GM10248 (cell line): Measurements from ENCODE around the gene SSBP3.

Experiments used
- CTCF ChIA-PET: fragments of 300-600 bp; sonication (Branson Sonifier 250); formaldehyde crosslinking; extraction: SDS; loops from one replicate; lab custom pipeline; 2021; ENCODE audit warnings: antibody characterized with exemption; lab: Yijun Ruan, JAX
- POLR2A ChIA-PET: fragments of 350-650 bp; sonication (Branson Sonifier 250); formaldehyde crosslinking; extraction: SDS; loops from one replicate; lab custom pipeline; 2020; ENCODE audit warnings: antibody characterized with exemption; lab: Yijun Ruan, JAX
- DNase-seq: peaks from one replicate; pipeline ENCODE4 v3.0.0; 2012; ENCODE audit errors: extremely low spot score
- TF ChIP-seq, protein P1 (sequence below): IDR thresholded peaks from 2 replicates; pipeline ENCODE4 v1.5.1; 2012; ENCODE audit warnings: mild to moderate bottlenecking, low read depth; ENCODE audit errors: extremely low read depth, missing control alignments, control extremely low read depth

Gene SSBP3

DNA sequence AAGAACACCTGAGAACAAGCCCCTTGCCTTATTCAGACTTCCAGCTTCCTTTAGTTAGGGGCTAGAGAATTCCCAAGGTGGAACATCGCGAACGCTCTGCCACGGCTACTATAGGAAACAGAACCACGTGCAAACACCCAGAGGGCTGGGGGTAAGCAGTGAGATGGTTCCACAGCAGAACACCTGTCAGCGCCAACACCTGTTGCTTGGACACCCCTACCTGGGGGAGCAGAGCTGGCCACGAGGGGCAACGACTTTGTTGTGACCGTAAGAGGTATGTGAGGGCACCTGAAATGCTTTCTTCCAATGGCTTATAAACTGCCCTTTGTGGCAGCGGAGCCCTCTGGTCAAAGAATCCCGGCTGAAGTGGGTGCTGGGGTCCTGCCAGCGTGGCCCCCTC is 155.5 kb downstream of the SSBP3 start:
- no peak for DNase-seq
- ChIA-PET POLR2A (no interaction called here), CTCF (no interaction called here)
- TF ChIP-seq, protein P1, sequence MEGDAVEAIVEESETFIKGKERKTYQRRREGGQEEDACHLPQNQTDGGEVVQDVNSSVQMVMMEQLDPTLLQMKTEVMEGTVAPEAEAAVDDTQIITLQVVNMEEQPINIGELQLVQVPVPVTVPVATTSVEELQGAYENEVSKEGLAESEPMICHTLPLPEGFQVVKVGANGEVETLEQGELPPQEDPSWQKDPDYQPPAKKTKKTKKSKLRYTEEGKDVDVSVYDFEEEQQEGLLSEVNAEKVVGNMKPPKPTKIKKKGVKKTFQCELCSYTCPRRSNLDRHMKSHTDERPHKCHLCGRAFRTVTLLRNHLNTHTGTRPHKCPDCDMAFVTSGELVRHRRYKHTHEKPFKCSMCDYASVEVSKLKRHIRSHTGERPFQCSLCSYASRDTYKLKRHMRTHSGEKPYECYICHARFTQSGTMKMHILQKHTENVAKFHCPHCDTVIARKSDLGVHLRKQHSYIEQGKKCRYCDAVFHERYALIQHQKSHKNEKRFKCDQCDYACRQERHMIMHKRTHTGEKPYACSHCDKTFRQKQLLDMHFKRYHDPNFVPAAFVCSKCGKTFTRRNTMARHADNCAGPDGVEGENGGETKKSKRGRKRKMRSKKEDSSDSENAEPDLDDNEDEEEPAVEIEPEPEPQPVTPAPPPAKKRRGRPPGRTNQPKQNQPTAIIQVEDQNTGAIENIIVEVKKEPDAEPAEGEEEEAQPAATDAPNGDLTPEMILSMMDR, result no peak

DNA sequence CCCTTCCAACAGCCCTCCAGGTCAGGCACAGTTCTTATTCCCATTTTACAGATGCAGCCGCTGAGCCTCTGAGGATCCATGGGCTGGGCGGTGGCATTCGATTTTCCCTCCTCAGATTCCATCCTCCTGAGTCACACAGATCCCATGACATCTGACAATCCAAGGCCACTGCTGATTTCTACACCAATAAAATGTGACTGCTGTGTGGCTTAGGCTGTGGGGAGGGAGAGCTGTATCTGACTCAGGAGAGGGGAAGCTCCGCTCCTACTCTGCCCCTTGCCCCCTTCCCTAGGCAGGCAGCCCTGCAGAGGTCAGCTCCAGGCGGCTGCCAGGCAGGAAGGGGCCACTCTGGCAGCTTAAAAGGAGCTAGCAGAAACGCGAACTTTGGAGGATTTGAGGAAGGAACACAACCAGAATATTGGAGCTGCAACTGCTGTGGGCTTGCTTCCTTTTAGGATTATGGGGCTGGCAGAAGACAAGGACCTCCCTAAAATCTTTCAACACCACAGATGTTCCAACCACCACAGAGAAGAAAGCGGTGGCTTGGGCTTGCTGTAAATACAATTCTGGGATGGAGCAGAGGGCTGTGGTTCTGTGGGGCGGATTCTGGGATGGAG is 156.3 kb downstream of the SSBP3 start:
- ChIA-PET CTCF (no interaction called here), POLR2A (no interaction called here)
- DNase-seq, result no peak
- TF ChIP-seq, protein P1, result no peak

DNA sequence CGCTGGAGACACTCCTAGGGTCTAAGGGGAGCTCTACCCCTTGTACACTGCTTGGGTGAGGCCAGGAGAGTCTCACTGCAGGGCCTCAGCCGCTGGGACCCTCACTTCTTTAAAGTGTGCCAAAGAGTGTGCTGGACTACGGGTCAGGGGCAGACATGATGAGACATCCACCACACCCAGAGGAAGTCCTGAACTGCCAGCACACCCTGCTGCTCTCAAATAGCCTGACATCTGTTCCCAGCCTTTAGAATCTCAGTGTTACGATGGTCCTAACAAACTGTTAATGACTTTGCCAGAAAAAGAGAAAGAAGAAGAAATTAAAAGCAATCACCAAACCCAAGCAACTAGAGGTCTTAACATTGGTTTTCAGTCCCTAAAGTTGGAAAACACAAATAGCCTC is 157.2 kb downstream of the SSBP3 start:
- DNase-seq, result no peak
- CTCF ChIA-PET, result no interaction called here
- POLR2A ChIA-PET, result no interaction called here
- TF ChIP-seq, protein P1, result no peak

DNA sequence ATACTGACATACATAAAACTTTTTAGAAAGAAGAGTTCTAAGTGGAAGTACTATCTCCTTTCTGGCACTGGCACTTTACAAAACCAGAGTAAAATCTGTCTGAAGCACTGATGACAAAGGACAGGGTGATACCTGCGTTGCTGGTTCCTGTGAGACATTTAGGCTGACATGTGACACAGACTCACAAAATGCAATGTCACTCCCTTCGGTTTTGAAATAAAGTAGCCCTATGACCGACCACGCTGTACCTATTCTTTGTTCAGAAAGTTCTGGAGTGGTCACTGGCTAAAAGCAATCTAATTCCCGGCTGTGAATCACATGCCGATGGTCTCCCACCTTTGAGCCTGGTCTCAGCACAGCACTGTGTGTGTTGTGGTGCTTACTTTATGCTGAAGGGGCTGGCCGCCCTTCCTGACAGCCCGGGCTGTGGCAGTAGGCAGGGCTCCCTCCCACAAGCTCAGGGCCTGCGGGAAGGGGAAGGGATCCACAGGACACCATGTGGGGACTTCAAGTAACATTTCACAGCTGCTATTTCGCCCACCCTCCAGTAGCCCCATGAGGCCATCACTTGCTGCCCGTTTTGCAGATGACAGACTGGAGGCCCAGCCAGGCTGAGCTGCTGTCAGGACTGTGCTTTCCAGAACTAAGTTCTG is 158.2 kb downstream of the SSBP3 start:
- ChIA-PET CTCF (no interaction called here), POLR2A (no interaction called here)
- TF ChIP-seq, protein P1, result no peak
- DNase-seq, result no peak

DNA sequence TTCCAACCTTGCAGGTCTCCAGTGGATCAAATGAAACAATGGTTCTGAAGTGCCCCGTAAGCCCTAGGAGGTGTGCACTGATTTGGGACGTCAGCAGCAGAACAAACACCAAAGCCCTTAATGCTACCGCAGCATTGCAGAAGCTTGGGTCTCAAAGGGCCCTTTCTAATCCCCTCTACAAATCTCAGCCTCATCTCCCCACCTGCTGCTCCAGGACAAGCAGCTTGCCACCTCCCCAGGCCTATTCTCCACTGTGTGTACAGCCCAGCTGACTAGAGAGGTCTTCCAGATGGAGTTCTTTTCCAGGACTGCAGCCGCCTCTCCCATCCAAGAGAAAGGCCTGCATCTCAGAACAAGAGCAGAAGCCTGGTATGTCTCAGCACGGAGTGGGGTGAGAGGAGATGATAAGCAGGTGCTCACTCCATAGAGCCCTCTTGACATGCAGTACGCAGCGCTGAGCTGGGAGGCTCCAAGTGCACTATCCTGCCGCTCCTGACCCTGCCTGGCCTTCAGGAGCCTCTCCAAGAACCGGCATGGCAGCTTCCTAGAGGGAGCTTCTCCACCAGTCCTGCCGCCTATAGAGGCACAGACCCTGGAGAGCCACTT is 160.0 kb downstream of the SSBP3 start:
- CTCF ChIA-PET, result no interaction called here
- DNase-seq, result no peak
- TF ChIP-seq, protein P1, result no peak
- POLR2A ChIA-PET, result no interaction called here

DNA sequence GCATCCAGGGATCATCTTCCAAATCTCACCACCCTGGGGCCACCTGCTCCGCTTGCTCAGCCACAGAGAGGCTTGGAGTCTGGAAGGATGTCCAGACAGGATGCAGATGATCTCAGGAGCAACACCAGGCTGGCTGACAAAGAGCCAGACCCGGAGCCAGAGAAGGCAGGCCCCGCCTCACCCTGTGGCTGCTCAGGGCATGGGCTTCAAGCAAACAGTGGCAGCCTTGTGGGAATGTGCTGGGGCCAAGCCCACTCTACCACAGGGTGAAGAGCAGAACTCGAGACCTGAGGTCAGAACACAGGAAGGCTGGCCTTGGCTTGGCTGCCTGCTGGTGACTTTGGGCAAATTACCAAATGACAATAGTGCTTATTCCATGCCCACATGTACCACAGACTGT is 160.7 kb downstream of the SSBP3 start:
- POLR2A ChIA-PET, result no interaction called here
- CTCF ChIA-PET, result no interaction called here
- no peak for DNase-seq
- TF ChIP-seq, protein P1, result no peak
